Measurements from ENCODE around the gene BMP3.

Gene BMP3

GRCh38 chr4:81102107-81102506, 71.6 kb downstream of the BMP3 start:
- in situ Hi-C loops (cut with MboI; ENCODE audit: low sequenced_read_pairs), result no loop called here

GRCh38 chr4:81106150-81106549, 75.6 kb downstream of the BMP3 start:
- in situ Hi-C loops (cut with MboI; ENCODE audit: low sequenced_read_pairs), result no loop called here
